Liver (tissue), 2 donors: ENCODE data around the gene MAP4K3.

Experiments
- CTCF ChIP-seq: fragments of 150-350 bp; IDR thresholded peaks from 2 replicates; pipeline ENCODE4 v1.5.1; 2017; ENCODE audit warnings: improper control_type of control experiment, low read depth, low read length; ENCODE audit not compliant: missing input control
- FOXA2 ChIP-seq: IDR thresholded peaks from 2 replicates; pipeline ENCODE4 v1.6.1; 2016; ENCODE audit warnings: antibody characterized with exemption
- MAX ChIP-seq: IDR thresholded peaks from 2 replicates; pipeline ENCODE4 v1.6.1; 2016; ENCODE audit warnings: antibody characterized with exemption
- REST ChIP-seq: IDR thresholded peaks from 2 replicates; pipeline ENCODE4 v1.6.1; 2016; ENCODE audit warnings: antibody characterized with exemption, mild to moderate bottlenecking
- YY1 ChIP-seq: IDR thresholded peaks from 2 replicates; pipeline ENCODE4 v1.6.1; 2016; ENCODE audit warnings: antibody characterized with exemption, mild to moderate bottlenecking
- ZBTB33 ChIP-seq: IDR thresholded peaks from 2 replicates; pipeline ENCODE4 v1.6.1; 2016; ENCODE audit warnings: antibody characterized with exemption
- donor health status: healthy.

GRCh38 chr2:39435741-39436591 is 1.1 kb downstream of the MAP4K3 start:
- no peak for TF ChIP-seq CTCF
- no peak for TF ChIP-seq FOXA2
- no peak for TF ChIP-seq ZBTB33
- no peak for TF ChIP-seq MAX
- no peak for TF ChIP-seq YY1
- TF ChIP-seq REST, result no peak
